ENCODE measurements around the gene RNF114. TPM values are rescaled to one million over a fixed set of nuclear protein-coding genes. Genes with fewer than 3 reads are reported as not detected.

The RNF114 gene
- polyA plus RNA-seq, 3 donors, result 128 to 164 (median 146) TPM

- Mint-ChIP-seq H3K27me3 (ENCODE audit: low read depth in 3 of 3) (peaks cover 20 to 27% (median 22%) of the 10 kb centered on the region in 3 donors), H3K27ac (peak overlapping the region in 6 of 7 donors; percentile 74 to 89 (median 82)), H3K4me3 (peak overlapping the region; percentile 71 to 85), H3K9me3 (no peaks in the 10 kb centered on the region), H3K4me1 (peaks cover 44% of the 10 kb centered on the region), H3K36me3 (peaks cover 10 to 14% of the 10 kb centered on the region in 2 donors)
- peak overlapping the region; percentile 89 for H3K4me2 ChIP-seq (replicated peaks; ENCODE audit: extremely low read depth, low read length, poor library complexity, severe bottlenecking)
- peak overlapping the region in 2 of 3 experiments; percentile 8 to 56 for H3K4me3 ChIP-seq (replicated peaks in 1 of 3; ENCODE audit: low read depth in 2 of 3, low read length in 3 of 3)
- peaks cover 0 to 10% of the 10 kb centered on the region in 2 donors for H3K27me3 ChIP-seq (ENCODE audit: control insufficient read depth in 2 of 2, insufficient read depth in 2 of 2, low read length in 2 of 2)
- TF ChIP-seq CTCF (IDR thresholded peaks at IDR 0.05), result no peak
- H3K9ac ChIP-seq (ENCODE audit: insufficient read depth, low read length, poor library complexity, severe bottlenecking), result peak overlapping the region; percentile 39
- H3K9me3 ChIP-seq (replicated peaks in 1 of 2; ENCODE audit: control insufficient read depth in 1 of 2, insufficient read depth in 1 of 2, low read length in 2 of 2), result no peaks in the 10 kb centered on the region
- peak overlapping the region; percentile 68 for H2AFZ ChIP-seq (ENCODE audit: insufficient read depth, low read depth, low read length, poor library complexity, severe bottlenecking)
- 3% methylated on average over 12 of the region's 12 CpGs for WGBS (ENCODE audit: insufficient coverage)
- peaks cover 35% of the 10 kb centered on the region for H4K20me1 ChIP-seq (ENCODE audit: insufficient read depth, low read length)
- H3K27ac ChIP-seq (ENCODE audit: low read depth in 1 of 2, low read length in 2 of 2), result no peak overlapping the region
- H3K4me1 ChIP-seq (ENCODE audit: control insufficient read depth in 1 of 2, insufficient read depth in 2 of 2, low read length in 2 of 2), result peaks cover 23 to 60% of the 10 kb centered on the region in 2 donors
- peaks cover 7% of the 10 kb centered on the region for H3K79me2 ChIP-seq (ENCODE audit: insufficient read depth, low read length)
- H3K36me3 ChIP-seq (replicated peaks in 1 of 2; ENCODE audit: control insufficient read depth in 1 of 2, insufficient read depth in 2 of 2, low read length in 2 of 2), result no peaks in the 10 kb centered on the region
- peak in 1 of 3 donors; percentile 48 for DNase-seq
- intact Hi-C loops (cut with micrococcal nuclease), result no loop called here
Measured at GRCh38 chr20:49982072-49982345, 45.8 kb downstream of the RNF114 start.

GRCh38 chr20:49982346-49983122 is 46.3 kb downstream of the RNF114 start, which contains the start of gene SNAI1:
Gene SNAI1 (plus strand): TSS chr20:49982980. CDS start chr20:49983060, 80 bp downstream.
- Mint-ChIP-seq H3K36me3 (peaks cover 16 to 19% of the 10 kb centered on the region in 2 donors), H3K27me3 (ENCODE audit: low read depth in 3 of 3) (peaks cover 19 to 27% (median 22%) of the 10 kb centered on the region in 3 donors), H3K9me3 (no peaks in the 10 kb centered on the region), H3K4me3 (peak within 1 kb of the TSS; percentile 85), H3K27ac (peak within 1 kb of the TSS; percentile 46 to 90 (median 85)), H3K4me1 (peaks cover 44% of the 10 kb centered on the region)
- peak; percentile 72 to 87 (median 77) for DNase-seq
- peak within 1 kb of the TSS; percentile 77 for H3K9ac ChIP-seq (ENCODE audit: insufficient read depth, low read length, poor library complexity, severe bottlenecking)
- no peaks in the 10 kb centered on the region for H3K9me3 ChIP-seq (replicated peaks in 1 of 2; ENCODE audit: control insufficient read depth in 1 of 2, insufficient read depth in 1 of 2, low read length in 2 of 2)
- TF ChIP-seq CTCF (IDR thresholded peaks at IDR 0.05), result peak; percentile 56
- H3K27me3 ChIP-seq (ENCODE audit: control insufficient read depth in 2 of 2, insufficient read depth in 2 of 2, low read length in 2 of 2), result peaks cover 0 to 10% of the 10 kb centered on the region in 2 donors
- H4K20me1 ChIP-seq (ENCODE audit: insufficient read depth, low read length), result peaks cover 35% of the 10 kb centered on the region
- intact Hi-C loops (cut with micrococcal nuclease), result no loop called here
- H3K4me1 ChIP-seq (ENCODE audit: control insufficient read depth in 1 of 2, insufficient read depth in 2 of 2, low read length in 2 of 2), result peaks cover 23 to 60% of the 10 kb centered on the region in 2 donors
- H3K4me2 ChIP-seq (replicated peaks; ENCODE audit: extremely low read depth, low read length, poor library complexity, severe bottlenecking), result peak within 1 kb of the TSS; percentile 89
- peaks cover 7% of the 10 kb centered on the region for H3K79me2 ChIP-seq (ENCODE audit: insufficient read depth, low read length)
- peak within 1 kb of the TSS; percentile 48 to 86 (median 53) for H3K4me3 ChIP-seq (replicated peaks in 1 of 3; ENCODE audit: low read depth in 2 of 3, low read length in 3 of 3)
- peaks cover 0 to 4% of the 10 kb centered on the region in 2 donors for H3K36me3 ChIP-seq (replicated peaks in 1 of 2; ENCODE audit: control insufficient read depth in 1 of 2, insufficient read depth in 2 of 2, low read length in 2 of 2)
- H3K27ac ChIP-seq (ENCODE audit: low read depth in 1 of 2, low read length in 2 of 2), result peak within 1 kb of the TSS; percentile 28 to 81
- H2AFZ ChIP-seq (ENCODE audit: insufficient read depth, low read depth, low read length, poor library complexity, severe bottlenecking), result peak within 1 kb of the TSS; percentile 68
- 1% methylated on average over 74 of the region's 90 CpGs for WGBS (ENCODE audit: insufficient coverage)

Data from CD14-positive monocyte (primary cell).